DOHH2 (cell line): ENCODE measurements around the gene PRDM11.

Experiments used
- H3F3A ChIP-seq: fragments of 200-600 bp; sonication (generic), shearing (Covaris generic); 2 replicates; pipeline ENCODE4 v1.6.0; 2016; ENCODE audit warnings: antibody characterized with exemption, mild to moderate bottlenecking; ENCODE audit not compliant: control insufficient read depth, insufficient read depth
- H3K27ac ChIP-seq: fragments of 200-600 bp; sonication (generic); 2 replicates; pipeline ENCODE4 v1.5.1; 2014; ENCODE audit warnings: low read depth, mild to moderate bottlenecking, low read length, moderate library complexity
- H3K27me3 ChIP-seq: fragments of 200-600 bp; sonication (generic); 2 replicates; pipeline ENCODE4 v1.6.1; 2014; ENCODE audit warnings: mild to moderate bottlenecking, low read length, mixed read lengths; ENCODE audit not compliant: control insufficient read depth
- H3K36me3 ChIP-seq: fragments of 200-600 bp; sonication (generic); 2 replicates; pipeline ENCODE4 v1.6.1; 2014; ENCODE audit warnings: mild to moderate bottlenecking, low read length, moderate library complexity, mixed read lengths; ENCODE audit not compliant: control insufficient read depth
- H3K4me1 ChIP-seq: fragments of 200-600 bp; sonication (generic); 2 replicates; pipeline ENCODE4 v1.6.1; 2014; ENCODE audit warnings: mild to moderate bottlenecking, low read length, mixed read lengths; ENCODE audit not compliant: control insufficient read depth
- H3K4me2 ChIP-seq: fragments of 200-600 bp; sonication (generic); 2 replicates; pipeline ENCODE4 v1.6.0; 2014; ENCODE audit warnings: mild to moderate bottlenecking, low read length, moderate library complexity
- H3K4me3 ChIP-seq: fragments of 200-600 bp; sonication (generic); 2 replicates; pipeline ENCODE4 v1.5.1; 2014; ENCODE audit warnings: mild to moderate bottlenecking, low read length, mixed read lengths
- H3K79me2 ChIP-seq: fragments of 200-600 bp; sonication (generic); 2 replicates; pipeline ENCODE4 v1.6.1; 2014; ENCODE audit warnings: mild to moderate bottlenecking, low read length, mixed read lengths; ENCODE audit not compliant: control insufficient read depth
- H3K9me2 ChIP-seq: fragments of 200-600 bp; sonication (generic); replicated peaks from 2 replicates; pipeline ENCODE4 v1.6.1; 2014; ENCODE audit warnings: mild to moderate bottlenecking, low read length, mixed read lengths; ENCODE audit not compliant: control insufficient read depth
- H3K9me3 ChIP-seq: fragments of 200-600 bp; sonication (generic); 2 replicates; pipeline ENCODE4 v1.6.1; 2014; ENCODE audit warnings: antibody characterized with exemption, low read length, mixed read lengths; ENCODE audit not compliant: control insufficient read depth, insufficient read depth
- H4K20me1 ChIP-seq: fragments of 200-600 bp; sonication (generic); 2 replicates; pipeline ENCODE4 v1.6.0; 2014; ENCODE audit warnings: low read depth, mild to moderate bottlenecking, antibody characterized with exemption, low read length, moderate library complexity; ENCODE audit not compliant: control insufficient read depth, insufficient read depth
- EZH2phosphoT487 ChIP-seq: fragments of 200-600 bp; sonication (generic); IDR thresholded peaks from 2 replicates; pipeline ENCODE4 v1.6.1; 2017; ENCODE audit warnings: borderline replicate concordance, mild to moderate bottlenecking, antibody characterized with exemption, low read length, moderate library complexity, mixed read lengths
- TF ChIP-seq, protein P1 (sequence below): fragments of 200-600 bp; sonication (generic); IDR thresholded peaks from one replicate; pipeline ENCODE4 v1.5.1; 2014; ENCODE audit warnings: antibody characterized with exemption, mild to moderate bottlenecking, low read depth, low read length; ENCODE audit not compliant: poor library complexity, severe bottlenecking

PRDM11 gene

DNA sequence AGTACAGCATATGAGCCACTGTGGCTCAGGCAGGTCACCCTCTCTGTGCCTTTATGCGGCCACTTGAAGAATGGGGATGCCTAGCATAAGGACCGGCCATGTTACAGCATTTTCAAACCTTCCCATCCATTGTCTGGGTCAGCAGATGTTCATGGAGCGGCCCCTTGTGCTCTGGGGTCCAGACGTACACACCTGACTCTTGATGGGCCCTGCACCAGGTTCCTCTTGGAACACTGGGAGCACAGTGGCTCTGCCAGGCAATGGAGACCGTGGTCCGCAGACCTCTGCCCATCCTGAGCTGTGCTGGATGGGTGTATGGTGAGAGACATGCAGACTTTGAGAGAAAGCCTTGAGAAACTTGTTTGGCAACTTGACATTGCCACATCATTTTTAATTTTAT lies 9.8 kb downstream of the PRDM11 start:
- Histone ChIP-seq H4K20me1 (no peaks in the 10 kb centered on the region; the same call in 1 of the 2 replicates), H3K27me3 (no peaks in the 10 kb centered on the region), H3K27ac (no peak overlapping the region), H3K4me1 (no peaks in the 10 kb centered on the region), H3K36me3 (no peaks in the 10 kb centered on the region), H3K4me3 (no peak overlapping the region), H3K9me3 (no peaks in the 10 kb centered on the region), H3K9me2 (no peaks in the 10 kb centered on the region), H3F3A (no peaks in the 10 kb centered on the region), H3K79me2 (peaks cover 8% of the 10 kb centered on the region), H3K4me2 (no peak overlapping the region)
- TF ChIP-seq, protein P1, sequence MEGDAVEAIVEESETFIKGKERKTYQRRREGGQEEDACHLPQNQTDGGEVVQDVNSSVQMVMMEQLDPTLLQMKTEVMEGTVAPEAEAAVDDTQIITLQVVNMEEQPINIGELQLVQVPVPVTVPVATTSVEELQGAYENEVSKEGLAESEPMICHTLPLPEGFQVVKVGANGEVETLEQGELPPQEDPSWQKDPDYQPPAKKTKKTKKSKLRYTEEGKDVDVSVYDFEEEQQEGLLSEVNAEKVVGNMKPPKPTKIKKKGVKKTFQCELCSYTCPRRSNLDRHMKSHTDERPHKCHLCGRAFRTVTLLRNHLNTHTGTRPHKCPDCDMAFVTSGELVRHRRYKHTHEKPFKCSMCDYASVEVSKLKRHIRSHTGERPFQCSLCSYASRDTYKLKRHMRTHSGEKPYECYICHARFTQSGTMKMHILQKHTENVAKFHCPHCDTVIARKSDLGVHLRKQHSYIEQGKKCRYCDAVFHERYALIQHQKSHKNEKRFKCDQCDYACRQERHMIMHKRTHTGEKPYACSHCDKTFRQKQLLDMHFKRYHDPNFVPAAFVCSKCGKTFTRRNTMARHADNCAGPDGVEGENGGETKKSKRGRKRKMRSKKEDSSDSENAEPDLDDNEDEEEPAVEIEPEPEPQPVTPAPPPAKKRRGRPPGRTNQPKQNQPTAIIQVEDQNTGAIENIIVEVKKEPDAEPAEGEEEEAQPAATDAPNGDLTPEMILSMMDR, result no peak
- TF ChIP-seq EZH2phosphoT487, result no peak

DNA sequence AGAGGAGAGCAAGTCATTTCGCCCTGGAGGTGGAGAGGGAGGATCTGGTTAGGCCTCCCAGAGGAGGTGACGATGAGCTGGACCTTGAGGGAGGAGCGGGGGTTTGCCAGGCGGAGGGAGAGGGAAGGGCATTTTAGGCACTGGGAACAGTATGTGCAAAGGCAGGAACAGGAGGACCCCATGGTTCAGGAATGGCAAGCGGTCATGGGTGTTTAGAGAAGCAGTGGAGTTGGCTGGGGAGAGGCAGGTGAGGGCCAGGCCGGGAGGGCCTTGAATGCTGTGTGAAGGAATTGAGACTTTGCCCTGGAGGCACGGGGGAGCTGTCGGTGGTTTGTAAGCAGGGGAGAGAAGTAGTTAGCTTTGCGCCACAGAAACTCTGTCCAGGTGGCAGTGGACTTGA lies 10.3 kb downstream of the PRDM11 start:
- Histone ChIP-seq H3K36me3 (no peaks in the 10 kb centered on the region), H3K4me1 (no peaks in the 10 kb centered on the region), H4K20me1 (no peaks in the 10 kb centered on the region; the same call in 1 of the 2 replicates), H3K9me3 (no peaks in the 10 kb centered on the region), H3F3A (no peaks in the 10 kb centered on the region), H3K79me2 (peaks cover 3% of the 10 kb centered on the region; the same call in 1 of the 2 replicates), H3K27me3 (no peaks in the 10 kb centered on the region), H3K9me2 (no peaks in the 10 kb centered on the region), H3K4me3 (no peak overlapping the region), H3K4me2 (no peak overlapping the region), H3K27ac (no peak overlapping the region)
- TF ChIP-seq, protein P1, result no peak

DNA sequence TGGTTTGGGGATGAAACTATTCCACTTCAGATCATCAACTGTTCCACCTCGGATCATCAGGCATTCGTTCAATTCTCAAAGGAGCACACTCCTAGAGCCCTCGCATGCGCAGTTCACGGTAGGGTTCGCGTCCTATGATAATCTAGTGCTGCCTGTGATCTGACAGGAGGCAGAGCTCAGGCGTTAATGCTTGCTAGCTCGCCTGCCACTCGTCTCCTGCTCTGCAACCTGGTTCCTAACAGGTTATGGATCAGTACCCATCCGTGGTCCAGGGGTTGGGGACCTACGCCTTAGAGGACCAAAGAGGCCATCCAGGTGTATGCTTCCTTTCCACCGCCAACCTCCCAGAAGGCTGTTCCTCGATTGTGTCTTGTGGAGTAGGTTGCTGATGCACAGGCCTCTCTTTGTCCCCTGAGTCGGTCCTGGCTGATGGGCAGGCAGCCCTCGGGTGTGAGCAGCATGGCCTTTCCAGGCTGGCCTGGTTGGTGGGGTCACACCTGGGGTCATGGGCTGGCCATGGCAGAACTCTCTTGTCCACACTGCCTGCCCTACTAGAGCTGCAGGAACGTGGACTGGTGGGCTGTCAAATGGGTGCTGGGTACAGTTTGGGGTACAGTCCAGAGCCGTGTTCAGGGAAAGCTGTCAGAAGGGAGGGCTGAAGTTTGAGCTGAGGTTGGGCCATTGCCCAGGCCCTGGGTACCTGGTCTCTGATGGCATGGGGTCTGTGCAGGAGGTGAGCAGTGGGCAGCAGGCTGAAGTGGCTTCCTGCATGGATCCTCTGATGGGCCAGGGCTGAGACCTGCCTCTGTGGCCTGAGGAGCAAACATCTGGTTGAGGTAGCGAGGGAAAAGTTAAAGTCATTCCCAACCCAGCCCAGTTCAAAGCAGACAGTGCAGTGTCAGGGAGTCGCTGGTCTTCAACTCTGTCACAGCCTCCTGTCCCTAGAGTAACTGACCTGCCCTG lies 11.1 kb downstream of the PRDM11 start:
- Histone ChIP-seq H3F3A (no peaks in the 10 kb centered on the region), H3K9me2 (no peaks in the 10 kb centered on the region), H3K9me3 (no peaks in the 10 kb centered on the region), H3K4me3 (no peak overlapping the region), H4K20me1 (no peaks in the 10 kb centered on the region; the same call in 1 of the 2 replicates), H3K4me1 (no peaks in the 10 kb centered on the region), H3K79me2 (peaks cover 3% of the 10 kb centered on the region; the same call in 1 of the 2 replicates), H3K4me2 (no peak overlapping the region), H3K36me3 (no peaks in the 10 kb centered on the region), H3K27me3 (no peaks in the 10 kb centered on the region), H3K27ac (no peak overlapping the region)
- no peak for TF ChIP-seq EZH2phosphoT487
- TF ChIP-seq, protein P1, result no peak
